ENCODE measurements around the gene DISC1. TPM values are rescaled to one million over a fixed set of nuclear protein-coding genes. Genes with fewer than 3 reads are reported as not detected.

Gene DISC1
- total RNA-seq, 1 experiment from 2014 or later: 2.1 TPM

DNA sequence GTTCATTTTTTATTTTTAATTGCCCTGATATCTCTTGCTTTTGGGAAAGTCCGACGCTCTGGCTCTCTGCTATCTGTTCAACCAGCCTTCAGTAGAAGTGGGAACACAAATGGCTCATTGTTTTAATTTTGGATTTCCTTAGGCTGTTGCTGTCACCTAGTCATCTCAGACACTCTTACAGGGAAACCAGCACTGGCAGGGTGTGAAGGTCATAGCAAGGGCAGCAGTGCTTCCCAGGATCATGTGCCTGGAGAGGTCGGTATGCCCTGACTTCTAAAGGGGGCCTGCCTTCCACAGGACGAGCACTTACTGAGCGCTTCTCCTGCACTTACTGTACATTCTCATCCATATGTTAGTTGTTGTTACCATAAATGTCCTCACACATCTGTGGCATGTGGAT lies 224.2 kb downstream of the DISC1 start:
- intact Hi-C loops (cut with micrococcal nuclease): no loop called here
- CTCF ChIA-PET: interaction anchor here (0.6 to 0.7 kb wide), 2 partner anchors 21 to 238 kb away, joined by 3 read pairs; no protein-coding TSS in a partner anchor
- no TSS peak for BruUV-seq (replicated peaks)
- Mint-ChIP-seq H3K27me3 (ENCODE audit: insufficient read depth, unreplicated experiment) (no peaks in the 10 kb centered on the region), H3K4me3 (ENCODE audit: unreplicated experiment) (no peak overlapping the region), H3K36me3 (ENCODE audit: insufficient read depth, unreplicated experiment) (no peaks in the 10 kb centered on the region), H3K27ac (ENCODE audit: low read depth, unreplicated experiment) (no peak overlapping the region), H3K4me1 (ENCODE audit: insufficient read depth, unreplicated experiment) (no peaks in the 10 kb centered on the region), H3K9me3 (ENCODE audit: unreplicated experiment) (no peaks in the 10 kb centered on the region)
- POLR2A ChIA-PET: no interaction called here
- TF ChIP-seq, protein P1, sequence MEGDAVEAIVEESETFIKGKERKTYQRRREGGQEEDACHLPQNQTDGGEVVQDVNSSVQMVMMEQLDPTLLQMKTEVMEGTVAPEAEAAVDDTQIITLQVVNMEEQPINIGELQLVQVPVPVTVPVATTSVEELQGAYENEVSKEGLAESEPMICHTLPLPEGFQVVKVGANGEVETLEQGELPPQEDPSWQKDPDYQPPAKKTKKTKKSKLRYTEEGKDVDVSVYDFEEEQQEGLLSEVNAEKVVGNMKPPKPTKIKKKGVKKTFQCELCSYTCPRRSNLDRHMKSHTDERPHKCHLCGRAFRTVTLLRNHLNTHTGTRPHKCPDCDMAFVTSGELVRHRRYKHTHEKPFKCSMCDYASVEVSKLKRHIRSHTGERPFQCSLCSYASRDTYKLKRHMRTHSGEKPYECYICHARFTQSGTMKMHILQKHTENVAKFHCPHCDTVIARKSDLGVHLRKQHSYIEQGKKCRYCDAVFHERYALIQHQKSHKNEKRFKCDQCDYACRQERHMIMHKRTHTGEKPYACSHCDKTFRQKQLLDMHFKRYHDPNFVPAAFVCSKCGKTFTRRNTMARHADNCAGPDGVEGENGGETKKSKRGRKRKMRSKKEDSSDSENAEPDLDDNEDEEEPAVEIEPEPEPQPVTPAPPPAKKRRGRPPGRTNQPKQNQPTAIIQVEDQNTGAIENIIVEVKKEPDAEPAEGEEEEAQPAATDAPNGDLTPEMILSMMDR (IDR thresholded peaks at IDR 0.05; ENCODE audit: unreplicated experiment): no peak
- no peak for DNase-seq (ENCODE audit: unreplicated experiment)

DNA sequence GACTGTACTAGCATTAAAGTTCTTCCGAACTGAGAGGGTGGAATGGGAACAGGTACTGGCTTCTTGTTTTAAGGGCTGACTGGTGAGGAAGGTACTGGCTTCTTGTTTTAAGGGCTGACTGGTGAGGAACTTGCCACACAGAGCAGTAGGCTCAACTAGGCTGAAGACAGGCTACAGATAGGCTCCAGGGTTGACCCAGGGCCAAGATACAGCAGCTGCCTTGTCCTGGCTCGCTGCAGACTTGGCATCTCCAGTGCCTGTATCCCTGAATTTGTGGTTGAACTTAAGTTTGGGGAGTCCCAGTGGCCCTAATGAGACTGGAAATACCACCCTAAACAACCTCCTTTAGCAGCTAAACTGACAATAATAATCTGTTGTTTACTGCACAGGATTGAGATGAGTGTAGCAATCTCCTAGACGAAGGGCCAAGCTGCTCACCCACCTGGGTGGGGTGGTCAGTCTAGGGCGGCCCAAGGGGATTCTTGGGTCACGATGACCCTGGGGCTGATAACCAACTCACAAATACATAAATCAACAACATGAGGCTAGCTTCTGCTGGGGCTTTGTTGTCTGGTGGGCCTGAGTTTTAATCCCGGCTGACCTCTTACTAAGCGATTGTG lies 227.1 kb downstream of the DISC1 start:
- intact Hi-C loops (cut with micrococcal nuclease): no loop called here
- Mint-ChIP-seq H3K4me3 (ENCODE audit: unreplicated experiment) (no peak overlapping the region), H3K27ac (ENCODE audit: low read depth, unreplicated experiment) (no peak overlapping the region), H3K4me1 (ENCODE audit: insufficient read depth, unreplicated experiment) (no peaks in the 10 kb centered on the region), H3K9me3 (ENCODE audit: unreplicated experiment) (no peaks in the 10 kb centered on the region), H3K36me3 (ENCODE audit: insufficient read depth, unreplicated experiment) (no peaks in the 10 kb centered on the region), H3K27me3 (ENCODE audit: insufficient read depth, unreplicated experiment) (no peaks in the 10 kb centered on the region)
- ChIA-PET CTCF (interaction anchor here (1.4 kb wide), 1 partner anchor 97 kb away, joined by 3 read pairs; no protein-coding TSS in a partner anchor), POLR2A (no interaction called here)
- no TSS peak for BruUV-seq (replicated peaks)
- no peak for DNase-seq (ENCODE audit: unreplicated experiment)
- TF ChIP-seq, protein P1 (IDR thresholded peaks at IDR 0.05; ENCODE audit: unreplicated experiment): no peak

DNA sequence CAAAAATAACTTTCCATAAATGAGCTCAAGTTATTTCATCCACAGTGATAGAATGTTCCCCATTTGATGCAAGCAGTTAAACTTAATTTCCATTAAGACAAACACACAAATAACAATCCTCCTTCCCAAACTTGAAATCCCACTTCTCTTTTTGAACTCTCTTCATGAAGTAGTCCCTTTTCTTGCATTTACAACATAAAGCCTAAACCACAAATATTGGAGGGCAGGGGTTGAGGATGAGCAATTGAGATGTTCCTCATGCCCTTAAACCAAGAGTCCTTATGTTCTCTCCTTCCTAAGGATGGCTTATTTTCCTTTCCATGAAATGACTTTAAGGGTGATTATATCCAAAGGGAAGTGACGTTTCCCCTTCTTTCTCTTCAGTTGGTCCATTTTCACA lies 228.8 kb downstream of the DISC1 start:
- BruUV-seq (replicated peaks): no TSS peak
- ChIA-PET CTCF (interaction anchor here (0.7 to 2.9 kb wide), 7 partner anchors 11 to 772 kb away, joined by 3 to 21 read pairs (median 4); no protein-coding TSS in a partner anchor), POLR2A (interaction anchor here (0.6 kb wide), 1 partner anchor 1241 kb away, joined by 3 read pairs; no protein-coding TSS in a partner anchor)
- H3K4me3 Mint-ChIP-seq (ENCODE audit: unreplicated experiment): no peak overlapping the region
- no peak for DNase-seq (ENCODE audit: unreplicated experiment)
- H3K9me3 Mint-ChIP-seq (ENCODE audit: unreplicated experiment): no peaks in the 10 kb centered on the region
- TF ChIP-seq, protein P1 (IDR thresholded peaks at IDR 0.05; ENCODE audit: unreplicated experiment): no peak
- no peaks in the 10 kb centered on the region for H3K36me3 Mint-ChIP-seq (ENCODE audit: insufficient read depth, unreplicated experiment)
- no peaks in the 10 kb centered on the region for H3K4me1 Mint-ChIP-seq (ENCODE audit: insufficient read depth, unreplicated experiment)
- intact Hi-C loops (cut with micrococcal nuclease): no loop called here
- H3K27me3 Mint-ChIP-seq (ENCODE audit: insufficient read depth, unreplicated experiment): no peaks in the 10 kb centered on the region
- no peak overlapping the region for H3K27ac Mint-ChIP-seq (ENCODE audit: low read depth, unreplicated experiment)

- Mint-ChIP-seq H3K4me3 (ENCODE audit: unreplicated experiment) (no peak overlapping the region), H3K36me3 (ENCODE audit: insufficient read depth, unreplicated experiment) (no peaks in the 10 kb centered on the region), H3K27ac (ENCODE audit: low read depth, unreplicated experiment) (no peak overlapping the region), H3K27me3 (ENCODE audit: insufficient read depth, unreplicated experiment) (no peaks in the 10 kb centered on the region), H3K4me1 (ENCODE audit: insufficient read depth, unreplicated experiment) (no peaks in the 10 kb centered on the region), H3K9me3 (ENCODE audit: unreplicated experiment) (no peaks in the 10 kb centered on the region)
- TF ChIP-seq, protein P1 (IDR thresholded peaks at IDR 0.05; ENCODE audit: unreplicated experiment): no peak
- CTCF ChIA-PET: interaction anchor here (0.7 to 2.9 kb wide), 6 partner anchors 11 to 771 kb away, joined by 3 to 21 read pairs (median 5); no protein-coding TSS in a partner anchor
- POLR2A ChIA-PET: interaction anchor here (0.6 to 1.2 kb wide), 2 partner anchors 87 to 143 kb away, joined by 3 to 5 read pairs; no protein-coding TSS in a partner anchor
- no TSS peak for BruUV-seq (replicated peaks)
- intact Hi-C loops (cut with micrococcal nuclease): no loop called here
- no peak for DNase-seq (ENCODE audit: unreplicated experiment)
Observed at GRCh38 chr1:231855926-231856325, 229.3 kb downstream of the DISC1 start.

Measured in MCF 10A (cell line).